NCI-H1436 (cell line): ENCODE measurements around the gene PACSIN1.
"Not testable (repeated sequence)": the region's sequence is repeated elsewhere in the genome, so short reads cannot be mapped to it uniquely, and the experiment has no call there.

ENCODE experiments used
- DNase-seq: peaks from one replicate; lab custom pipeline; 2025; lab: John Stamatoyannopoulos, UW

PACSIN1 gene

GRCh38 chr6:34485321-34486060 is 19.6 kb downstream of the PACSIN1 start:
- DNase-seq: no peak

GRCh38 chr6:34486106-34486740 is 20.3 kb downstream of the PACSIN1 start:
- no peak for DNase-seq

- DNase-seq: not testable (repeated sequence)
These were observed 21.0 kb downstream of the PACSIN1 start for GRCh38 chr6:34486886-34487285.

DNA sequence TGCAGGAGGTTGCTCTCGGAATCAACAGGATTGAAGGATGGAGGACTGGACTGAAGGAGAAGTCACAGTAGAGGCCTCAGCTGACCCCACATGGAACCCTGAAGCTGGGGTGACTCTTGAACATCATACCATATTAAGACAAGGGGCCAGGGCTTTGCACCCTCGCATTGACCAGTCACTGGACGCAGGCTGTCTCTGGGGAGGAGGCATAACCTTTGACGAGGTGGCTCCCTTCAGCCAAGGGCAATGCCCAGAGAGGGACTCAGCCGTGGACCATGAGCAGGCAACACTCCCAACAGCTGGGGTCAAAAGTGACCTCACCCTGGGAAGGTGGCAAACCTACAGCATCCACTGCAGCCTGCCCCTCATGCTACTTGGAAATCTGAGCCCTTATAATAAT is 21.7 kb downstream of the PACSIN1 start:
- no peak for DNase-seq

DNA sequence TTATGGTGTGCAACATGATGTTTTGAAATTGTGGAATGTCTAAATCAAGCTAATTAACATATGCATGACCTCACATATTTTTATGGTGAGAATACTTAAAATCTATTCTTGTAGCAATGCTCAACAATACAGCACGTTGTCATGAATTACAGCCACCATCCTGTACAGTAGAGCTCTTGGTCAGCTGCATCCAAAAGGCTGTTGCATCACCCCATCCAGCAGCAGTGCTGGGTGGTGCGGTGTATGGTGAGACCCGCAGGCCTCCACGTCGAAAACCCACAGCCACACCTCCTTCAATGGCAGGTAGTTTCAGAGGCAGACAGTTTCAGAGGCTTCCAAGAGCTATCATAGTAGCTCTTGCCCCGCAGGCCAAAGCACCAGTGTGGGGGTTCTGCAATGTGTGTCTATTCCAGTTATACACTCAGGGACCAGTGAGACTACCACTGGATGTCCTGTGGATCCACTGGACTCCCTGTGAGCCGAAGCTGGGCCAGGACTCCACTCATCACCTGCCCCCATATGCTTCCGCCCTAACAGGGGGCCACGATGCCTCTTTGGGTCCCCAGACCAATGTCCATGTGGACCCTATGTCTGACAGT is 23.4 kb downstream of the PACSIN1 start:
- no peak for DNase-seq

GRCh38 chr6:34490390-34491090 is 24.7 kb downstream of the PACSIN1 start:
- no peak for DNase-seq

- DNase-seq: peak; percentile 61
These were observed 25.2 kb downstream of the PACSIN1 start for GRCh38 chr6:34491091-34491430.

- no peak for DNase-seq
These were observed 27.5 kb downstream of the PACSIN1 start for GRCh38 chr6:34493344-34493743.

DNA sequence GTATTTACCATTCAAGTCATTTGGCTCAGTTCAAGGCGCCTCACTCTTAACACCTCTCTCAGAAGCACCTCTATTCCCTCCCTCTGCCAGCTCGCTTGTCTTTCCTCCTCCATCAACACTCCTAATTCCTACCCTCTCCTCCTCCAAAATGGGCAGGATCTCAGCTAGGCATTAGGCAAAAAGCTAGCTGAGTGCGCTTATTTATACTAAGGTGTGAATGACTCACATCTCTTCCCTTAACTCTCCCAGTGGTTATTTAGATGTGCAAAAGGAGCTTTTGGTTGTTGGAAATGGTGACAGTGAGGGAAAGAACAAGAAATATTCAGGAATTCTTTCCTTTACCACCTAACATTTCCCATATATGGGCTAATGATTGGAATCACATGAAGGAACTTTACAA is 29.1 kb downstream of the PACSIN1 start:
- no peak for DNase-seq

- DNase-seq: peak; percentile 60
These were observed 30.3 kb downstream of the PACSIN1 start for GRCh38 chr6:34496103-34496685.

DNA sequence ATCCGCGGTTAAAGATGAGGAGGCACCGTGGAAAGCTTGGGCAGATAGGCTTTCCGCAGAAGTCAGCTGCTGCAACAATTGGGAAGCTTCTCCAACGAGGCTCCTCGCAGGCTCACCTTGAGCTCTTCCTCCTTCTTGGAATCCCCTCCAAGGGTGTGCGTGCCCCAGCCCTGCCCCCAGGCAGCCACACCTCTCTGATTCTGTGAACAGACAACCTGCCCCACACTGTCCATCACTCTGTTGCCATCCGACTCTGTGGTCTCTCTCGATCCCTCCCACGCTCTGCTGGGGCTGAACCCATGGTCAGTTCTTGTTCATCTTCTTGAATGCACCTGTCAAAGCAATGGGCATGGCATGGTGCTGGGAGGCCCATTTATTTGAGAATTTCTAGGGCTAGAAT is 31.5 kb downstream of the PACSIN1 start:
- no peak for DNase-seq

- DNase-seq: no peak
These were observed 40.8 kb downstream of the PACSIN1 start for GRCh38 chr6:34506718-34507117.

DNA sequence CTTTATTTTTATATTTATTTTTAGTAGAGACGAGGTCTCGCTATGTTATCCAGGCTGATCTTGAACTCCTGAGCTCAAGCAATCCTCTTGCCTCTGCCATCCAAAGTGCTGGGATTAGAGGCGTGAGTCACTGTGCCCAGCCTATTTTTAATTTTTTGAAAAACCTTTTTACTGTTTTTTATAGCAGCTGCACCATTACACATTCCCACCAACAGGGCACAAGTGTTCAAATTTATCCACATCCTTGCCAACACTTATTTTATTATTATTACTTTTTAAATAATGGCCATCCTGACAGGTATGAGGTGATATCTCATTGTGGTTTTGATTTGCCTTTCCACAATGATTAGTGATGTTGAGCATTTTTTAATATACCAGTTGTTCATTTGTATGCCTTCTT is 42.5 kb downstream of the PACSIN1 start:
- DNase-seq: no peak

DNA sequence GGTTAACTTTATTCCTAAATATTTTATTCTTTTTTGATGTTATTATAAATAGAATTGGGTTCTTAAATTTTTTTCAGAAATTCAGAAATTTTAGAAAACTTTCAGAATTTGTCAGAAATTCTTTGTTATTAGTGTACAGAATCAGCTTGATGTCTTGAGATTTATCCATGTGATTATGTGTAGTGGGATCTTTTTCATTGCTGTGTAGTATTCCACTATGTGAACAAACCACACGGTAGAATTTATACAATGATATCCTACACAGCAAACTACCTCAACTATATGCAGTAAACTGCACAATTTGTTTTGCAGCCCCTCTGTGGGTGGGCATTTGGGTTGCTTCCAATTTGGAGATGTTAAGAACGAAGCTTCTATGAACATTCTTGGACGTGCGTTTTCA is 43.9 kb downstream of the PACSIN1 start:
- no peak for DNase-seq

DNA sequence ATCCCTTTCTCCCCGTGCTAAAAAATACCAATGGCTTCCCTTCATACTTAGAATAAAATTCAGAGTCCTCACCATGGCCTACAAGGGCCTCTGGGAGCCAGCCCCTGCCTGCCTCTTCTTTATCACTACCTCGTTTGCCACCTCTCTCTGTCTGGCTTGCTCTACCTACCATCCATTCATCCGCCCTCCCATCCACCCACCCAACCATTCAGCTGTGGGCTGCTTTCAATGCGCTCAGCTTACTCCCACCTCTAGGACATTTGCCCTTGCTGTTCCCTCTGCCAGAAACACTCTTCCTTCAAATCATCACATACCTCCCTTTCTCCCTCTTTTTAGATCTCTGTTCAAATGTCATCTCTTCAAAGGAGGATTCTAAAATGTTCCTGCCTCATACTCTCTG is 44.4 kb downstream of the PACSIN1 start:
- DNase-seq: no peak

DNA sequence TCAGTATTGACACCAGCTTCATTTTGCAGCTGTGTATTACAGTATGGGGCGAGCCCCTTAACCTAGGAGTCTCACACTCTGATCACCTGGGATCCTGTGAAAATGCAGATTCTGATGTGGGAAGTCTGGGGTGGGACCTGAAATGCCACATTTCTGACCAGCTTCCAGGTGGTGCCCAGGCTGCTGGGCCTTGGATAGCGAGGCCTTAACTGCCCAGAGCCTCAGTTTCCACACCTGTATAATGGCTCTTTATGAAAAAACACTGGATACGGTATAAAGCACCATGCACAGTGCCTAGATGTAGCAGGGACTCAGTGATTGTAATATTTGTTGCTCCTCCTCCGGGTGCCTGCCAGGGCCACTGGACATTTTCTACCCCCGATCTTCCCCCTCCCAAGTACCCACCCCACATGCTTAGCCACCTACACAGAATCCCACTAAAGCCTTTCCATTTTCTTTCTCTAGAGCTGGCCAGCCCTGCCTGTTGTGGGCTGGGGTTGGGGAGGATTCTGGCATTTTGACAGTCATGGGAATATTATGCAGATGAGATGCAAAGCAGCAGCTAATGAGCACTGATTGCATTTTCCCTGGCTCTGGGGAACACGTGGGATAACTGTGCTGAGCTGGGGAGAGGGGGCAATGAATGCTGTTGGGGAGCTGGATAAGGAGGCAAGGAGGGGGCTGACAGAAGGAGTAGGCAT is 45.5 kb downstream of the PACSIN1 start:
- no peak for DNase-seq

DNA sequence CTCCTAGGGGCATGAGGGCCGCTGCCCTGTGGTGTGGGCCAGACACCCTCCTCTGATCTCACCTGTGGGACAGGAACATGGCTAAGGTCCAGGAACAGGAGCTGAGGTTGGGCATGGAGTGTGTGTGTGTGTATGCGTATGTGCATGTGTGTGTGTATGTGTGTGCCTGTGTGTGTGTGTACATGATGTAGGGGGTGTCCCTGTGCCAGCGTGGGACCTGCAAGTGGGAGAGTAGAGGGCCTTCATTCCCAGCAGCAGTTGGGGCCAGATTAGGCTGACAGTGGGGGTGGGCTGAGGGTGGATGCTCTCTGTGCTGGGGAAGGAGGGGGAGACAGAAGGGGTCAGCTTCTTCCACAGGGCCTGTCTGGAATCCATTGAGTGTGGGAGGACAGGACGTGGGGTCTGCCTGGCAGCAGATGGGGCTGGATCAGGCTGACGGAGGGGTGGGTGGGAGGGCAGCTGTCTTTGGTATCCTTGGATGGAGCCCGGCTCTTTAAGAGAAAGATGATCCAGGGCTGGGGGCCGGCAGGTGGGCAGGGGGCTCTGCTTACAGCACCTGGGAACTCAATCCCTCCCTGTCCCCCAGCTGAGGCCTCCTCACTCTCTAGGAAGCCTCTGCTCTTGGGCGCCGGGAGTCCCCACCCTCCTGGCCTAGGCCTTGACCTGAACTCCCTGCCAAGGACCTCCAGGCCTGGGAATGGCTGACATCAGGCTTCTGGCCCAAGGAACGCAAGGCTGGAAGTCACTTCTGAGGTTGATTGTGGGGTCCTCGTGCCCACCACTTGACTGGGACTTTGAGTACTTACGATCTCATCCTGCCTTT is 46.2 kb downstream of the PACSIN1 start:
- DNase-seq: no peak

DNA sequence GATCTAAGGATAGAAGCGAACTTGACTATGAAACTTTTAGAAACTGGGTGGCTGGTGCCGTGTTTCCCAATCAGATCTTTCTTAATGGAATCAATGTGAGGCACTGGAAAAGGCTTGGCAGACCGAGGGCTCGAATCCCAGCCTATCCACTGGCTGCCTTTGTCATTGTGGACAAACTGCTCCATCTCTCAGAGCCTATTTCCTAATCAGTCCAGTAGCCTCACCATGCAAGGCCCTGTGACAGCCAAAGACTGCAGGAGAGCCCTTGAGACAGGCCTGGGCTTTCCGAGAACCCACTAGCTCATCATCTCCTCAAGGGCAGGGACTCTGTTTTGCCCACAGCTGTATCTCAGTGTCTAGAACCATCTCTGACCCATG is 46.9 kb downstream of the PACSIN1 start:
- no peak for DNase-seq

DNA sequence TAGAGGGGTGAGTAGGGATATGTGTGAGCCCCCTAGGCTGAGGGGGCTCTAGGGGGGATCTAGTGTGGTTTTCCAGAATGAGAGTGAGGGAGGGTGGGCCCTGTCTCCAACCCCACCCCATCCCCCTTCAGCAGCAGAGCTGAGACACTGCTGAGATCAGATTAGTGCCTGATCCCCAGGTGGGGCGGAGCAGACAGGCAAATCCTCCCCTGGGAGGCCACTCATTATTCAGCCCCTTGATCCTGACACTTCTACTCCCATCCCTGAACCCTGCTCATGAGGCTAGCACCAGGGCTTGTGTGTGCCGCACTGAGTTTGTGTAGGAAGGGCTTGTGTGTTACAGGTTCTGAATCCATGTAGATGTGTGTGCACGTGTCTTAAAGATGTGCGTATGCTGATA is 47.8 kb downstream of the PACSIN1 start:
- DNase-seq: peak; percentile 21

DNA sequence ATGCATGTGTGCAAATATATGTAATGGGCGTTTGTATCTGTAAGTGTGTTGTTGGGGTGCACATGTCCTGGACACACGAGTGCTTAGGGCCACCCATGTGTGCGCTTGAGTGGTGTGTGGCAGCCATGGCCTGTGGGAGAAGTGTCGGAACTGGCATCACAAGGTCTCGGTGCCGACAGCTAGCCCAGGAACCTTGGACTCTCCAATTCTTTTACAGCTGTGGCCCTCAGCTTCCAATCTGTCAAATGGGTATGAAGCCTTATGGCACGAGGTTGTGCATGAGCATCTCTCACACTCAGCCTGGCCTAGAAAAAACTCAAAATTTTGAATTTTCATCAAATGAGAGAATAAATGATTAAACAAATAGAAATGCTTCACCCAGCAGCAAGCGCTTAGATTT is 48.2 kb downstream of the PACSIN1 start:
- no peak for DNase-seq
